GM21723 (cell line): ENCODE data around the gene ARMH2.
"Not testable (repeated sequence)": the region's sequence is repeated elsewhere in the genome, so short reads cannot be mapped to it uniquely, and the experiment has no call there.

Experiments used
- ATAC-seq: cut with Tn5 transposase; IDR thresholded peaks from one replicate; pipeline ENCODE4 v1.9.1; 2021; ENCODE audit warnings: mild to moderate bottlenecking, moderate library complexity; ENCODE audit not compliant: unreplicated experiment

ARMH2 gene

GRCh38 chr6:24765968-24766367 lies 32.7 kb downstream of the ARMH2 start:
- not testable (repeated sequence) for ATAC-seq

DNA sequence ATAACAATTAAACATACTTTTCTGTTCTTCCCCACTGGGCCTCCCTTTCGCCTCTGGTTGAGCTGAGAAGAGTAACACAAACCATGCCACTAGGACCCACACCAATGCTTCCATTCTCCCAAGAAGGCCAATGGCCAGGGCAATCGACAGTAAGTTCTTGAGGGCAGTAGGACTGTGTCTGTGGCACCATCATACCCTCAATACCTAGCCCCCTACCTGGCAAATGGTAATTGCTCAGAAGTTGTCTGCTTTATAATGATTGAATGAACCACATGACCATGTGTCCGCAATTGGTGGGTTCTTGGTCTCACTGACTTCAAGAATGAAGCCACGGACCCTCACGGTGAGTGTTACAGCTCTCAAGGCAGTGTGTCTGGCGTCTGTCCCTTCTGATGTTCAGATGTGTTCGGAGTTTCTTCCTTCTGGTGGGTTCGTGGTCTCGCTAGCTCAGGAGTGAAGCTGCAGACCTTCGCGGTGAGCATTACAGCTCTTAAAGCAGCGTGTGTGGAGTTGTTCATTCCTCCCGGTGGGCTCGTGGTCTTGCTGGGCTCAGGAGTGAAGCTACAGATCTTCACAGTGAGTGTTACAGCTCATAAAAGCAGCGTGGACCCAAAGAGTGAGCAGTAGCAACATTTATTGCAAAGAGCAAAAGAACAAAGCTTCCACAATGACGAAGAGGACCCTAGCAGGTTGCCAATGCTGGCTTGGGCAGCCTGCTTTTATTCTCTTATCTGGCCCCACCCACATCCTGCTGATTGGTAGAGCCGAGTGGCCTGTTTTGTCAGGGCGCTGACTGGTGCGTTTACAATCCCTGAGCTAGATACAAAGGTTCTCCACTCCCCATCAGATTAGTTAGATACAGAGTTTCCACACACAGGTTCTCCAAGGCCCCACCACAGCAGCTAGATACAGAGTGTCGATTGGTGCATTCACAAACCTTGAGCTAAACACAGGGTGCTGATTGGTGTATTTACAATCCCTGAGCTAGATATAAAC lies 33.6 kb downstream of the ARMH2 start:
- ATAC-seq, result not testable (repeated sequence)

GRCh38 chr6:24763578-24763977 lies 35.1 kb downstream of the ARMH2 start:
- no peak for ATAC-seq

DNA sequence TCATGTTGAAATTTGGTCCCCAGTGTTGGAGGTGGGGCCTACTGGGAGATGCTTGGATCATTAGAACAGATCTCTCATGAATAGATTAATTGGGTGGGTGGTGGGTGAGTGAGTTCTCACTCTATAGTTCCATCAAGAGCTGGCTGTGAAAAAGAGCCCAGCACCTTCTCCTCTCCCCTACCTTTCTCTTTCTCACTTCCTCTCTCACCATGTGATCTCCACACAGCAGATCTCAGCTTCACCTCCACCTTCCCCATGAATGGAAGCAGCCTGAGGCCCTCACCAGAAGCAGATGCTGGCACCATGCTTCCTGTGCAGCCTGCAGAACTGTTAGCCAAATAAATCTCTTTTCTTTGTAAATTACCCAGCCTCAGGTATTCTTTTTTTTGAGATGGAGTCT lies 36.9 kb downstream of the ARMH2 start:
- no peak for ATAC-seq

- no peak for ATAC-seq
Measured at GRCh38 chr6:24761193-24761835, 37.4 kb downstream of the ARMH2 start.

- ATAC-seq, result no peak
Measured at GRCh38 chr6:24760210-24760609, 38.5 kb downstream of the ARMH2 start.

DNA sequence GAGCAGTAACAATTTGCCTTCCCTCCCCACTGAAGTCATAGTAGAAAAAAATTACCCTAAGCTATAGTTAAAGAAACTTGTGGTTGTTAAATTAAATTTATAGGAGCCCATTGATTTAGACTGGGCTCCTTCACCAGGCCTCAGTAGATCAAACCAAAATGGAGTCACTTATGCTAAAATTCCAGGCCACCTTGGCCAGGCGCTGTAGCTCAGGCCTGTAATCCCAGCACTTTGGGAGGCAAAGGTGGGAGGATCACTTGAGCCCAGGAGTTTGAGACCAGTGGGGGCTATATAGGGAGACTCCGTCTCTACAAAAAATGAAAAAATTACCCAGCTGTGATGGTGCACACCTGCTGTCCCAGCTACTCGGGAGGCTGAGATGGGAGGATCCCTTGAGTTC lies 39.0 kb downstream of the ARMH2 start:
- ATAC-seq, result no peak

- no peak for ATAC-seq
Measured at GRCh38 chr6:24757611-24758010, 41.1 kb downstream of the ARMH2 start.

GRCh38 chr6:24755279-24755678 lies 43.4 kb downstream of the ARMH2 start:
- no peak for ATAC-seq

GRCh38 chr6:24754378-24754777 lies 44.3 kb downstream of the ARMH2 start:
- not testable (repeated sequence) for ATAC-seq

DNA sequence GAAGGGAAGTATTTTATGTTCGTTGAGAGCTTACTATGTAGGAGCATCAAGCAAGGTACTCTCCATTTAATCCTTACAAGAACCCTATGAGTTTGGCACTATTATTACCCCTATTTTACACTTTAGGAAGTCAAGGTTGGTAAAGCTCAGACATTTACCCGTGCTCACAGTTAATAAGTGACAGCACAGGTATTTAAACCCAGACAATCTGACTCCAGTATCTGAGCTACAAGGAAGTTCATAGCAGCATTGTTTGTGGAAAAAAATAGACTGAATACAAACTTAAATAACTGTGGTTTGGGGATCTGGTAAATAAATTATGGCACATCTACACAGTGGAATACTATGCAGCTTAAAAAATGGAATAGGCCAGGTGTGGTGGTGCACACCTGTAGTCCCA lies 45.2 kb downstream of the ARMH2 start:
- ATAC-seq, result no peak

GRCh38 chr6:24752917-24753492 lies 45.7 kb downstream of the ARMH2 start:
- ATAC-seq, result no peak

GRCh38 chr6:24752503-24752902 lies 46.2 kb downstream of the ARMH2 start:
- ATAC-seq, result no peak

DNA sequence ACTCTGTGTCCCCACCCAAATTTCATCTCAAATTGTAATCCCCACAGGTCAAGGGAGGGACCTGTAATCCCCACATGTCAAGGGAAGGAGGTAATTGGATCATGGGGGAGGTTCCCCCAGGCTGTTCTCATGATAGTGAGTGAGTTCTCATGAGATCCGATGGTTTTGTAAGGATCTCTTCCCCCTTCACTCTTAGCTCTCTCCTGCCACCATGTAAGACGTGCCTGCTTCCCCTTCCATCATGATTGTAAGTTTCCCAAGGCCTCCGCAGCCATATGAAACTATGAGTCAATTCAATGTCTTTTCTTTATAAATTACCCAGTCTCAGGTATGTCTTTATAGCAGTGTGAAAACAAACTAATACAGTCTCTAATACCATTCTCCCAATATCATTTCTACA lies 47.8 kb downstream of the ARMH2 start:
- not testable (repeated sequence) for ATAC-seq

DNA sequence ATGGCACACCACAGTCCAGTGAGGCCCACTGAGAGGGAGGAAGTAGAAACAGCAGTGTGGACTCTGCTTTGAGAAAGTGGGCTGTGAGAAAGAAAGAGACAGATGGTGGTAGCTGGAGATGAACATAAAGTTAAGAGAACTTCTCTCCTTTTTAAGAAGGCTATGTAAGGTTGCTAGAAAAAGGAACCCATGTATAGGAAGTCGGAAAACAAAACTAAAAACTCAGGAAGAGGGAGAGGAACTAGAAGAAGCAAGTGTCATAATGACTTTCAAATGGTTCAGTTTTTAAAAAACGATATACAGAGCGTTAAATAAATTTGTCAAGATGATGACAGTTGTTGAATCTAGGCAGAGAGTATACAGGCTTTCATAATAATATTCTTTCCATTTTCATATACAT lies 49.4 kb downstream of the ARMH2 start:
- ATAC-seq, result no peak
